Pancreas (tissue), 10 donors: ENCODE measurements around the gene TAPBP. TPM values are rescaled to one million over a fixed set of nuclear protein-coding genes. Genes with fewer than 3 reads are reported as not detected.

Experiments used
- ATAC-seq, 4 donors: fragments of 200-7000 bp; cut with Tn5 transposase; one replicate each; pipeline versions ENCODE4 v1.8.0 to v1.9.1; 2020; ENCODE audit warnings: mild to moderate bottlenecking in 4 of 4, moderate library complexity in 4 of 4
- DNase-seq, 6 donors: peaks; one replicate each; pipeline ENCODE4 v3.0.0-alpha.2; 2020
- FAIRE-seq: peaks from 2 replicates; lab custom pipeline; 2012; peaks lifted over from hg19 to GRCh38; lab: Jason Lieb, UNC
- H3K27ac ChIP-seq, 4 donors: fragments of 200-600 bp; sonication (generic); 1 replicate in 3 of 4; 2 replicates in 1 of 4; pipeline versions ENCODE4 v1.5.0 to v1.8.0; 2020
- H3K27me3 ChIP-seq, 4 donors: fragments of 200-600 bp; one replicate each; pipeline ENCODE4 v1.8.0; 2021
- H3K36me3 ChIP-seq, 3 donors: fragments of 200-600 bp; sonication (generic) in 1 of 3; one replicate each; pipeline versions ENCODE4 v1.5.0 to v1.8.0; 2020 to 2021
- H3K4me1 ChIP-seq, 3 donors: fragments of 200-600 bp; one replicate each; pipeline ENCODE4 v1.8.0; 2021
- H3K4me3 ChIP-seq, 4 donors: fragments of 200-600 bp; sonication (generic) in 2 of 4; one replicate each; pipeline versions ENCODE4 v1.5.0 to v1.8.0; 2020 to 2021
- H3K9me3 ChIP-seq, 4 donors: fragments of 200-600 bp; one replicate each; pipeline ENCODE4 v1.8.0; 2021
- WGBS, 2 donors: extraction: QIAGEN DNeasy Blood & Tissue Kit; methylation state at CpG; one replicate each; pipeline ENCODE4 v1.1.7; 2013; 5-methylcytosine and 5-hydroxymethylcytosine counted together
- intact Hi-C, 3 donors: fragments of 100-400 bp; cut with DNase I; formaldehyde crosslinking; loops; one replicate each; pipeline versions ENCODE4 v1.11.1 to v1.14.2; 2022
- polyA plus RNA-seq, 2 donors: library from polyadenylated mRNA; stranded (reverse); fragments of 200-250 nt; gene quantifications; one replicate each; pipeline ENCODE4 v1.2.3, GENCODE V29; 2013
- total RNA-seq, 6 donors: library from RNA; stranded (reverse); fragmentation: NEBNext Ultra II Directional in 4 of 6; extraction: Animal tissue kit (Norgen Biotek cat#: 25700) in 4 of 6; gene quantifications; one replicate each; pipeline versions ENCODE4 v1.2.1 to v1.2.4, GENCODE V29; 2021 to 2023
- TF ChIP-seq, protein P1 (sequence below), 4 donors: fragments of 200-600 bp; sonication (generic) in 3 of 4; IDR thresholded peaks; one replicate each; pipeline versions ENCODE4 v1.5.0 to v1.8.0; 2021; ENCODE audit warnings: antibody characterized with exemption in 4 of 4
- donor health status: healthy with polysubstance abuse.
- donor health status: DM: no; HTN: no; CAD: no; lungs with moderate emphysema.
- donor health status: DM: no; HTN: no; CAD: no.
- donor health status: control.
- donor health status: control.
- donor health status: Bipolar disorder and iron deficiency.
- donor health status: DM: yes; HTN: yes; CAD: no.
- donor health status: DM: no; HTN: no; CAD: no.
- donor health status: DM: no; HTN: no; CAD: no.
- donor health status: DM: yes; HTN: yes; CAD: no.

Gene TAPBP
- total and polyA plus RNA-seq, 8 donors: 28.0 to 152 (median 41.2) TPM

GRCh38 chr6:33305052-33305451, 8.8 kb downstream of the TAPBP start:
- no peak for ATAC-seq
- H3K27ac ChIP-seq: no peak overlapping the region
- H3K4me1 ChIP-seq: peaks cover 0 to 9% (median 0%) of the 10 kb centered on the region in 3 donors
- H3K36me3 ChIP-seq: peaks cover 0 to 9% (median 0%) of the 10 kb centered on the region in 3 donors
- no peaks in the 10 kb centered on the region for H3K27me3 ChIP-seq
- no peaks in the 10 kb centered on the region for H3K9me3 ChIP-seq
- peak in 2 of 6 donors; percentile 39 to 64 for DNase-seq
- no peak overlapping the region for H3K4me3 ChIP-seq
- intact Hi-C loops: no loop called here
- WGBS, 2 donors: 56 to 61% methylated on average over 8 of the region's 8 CpGs
- FAIRE-seq: no peak
- TF ChIP-seq, protein P1, sequence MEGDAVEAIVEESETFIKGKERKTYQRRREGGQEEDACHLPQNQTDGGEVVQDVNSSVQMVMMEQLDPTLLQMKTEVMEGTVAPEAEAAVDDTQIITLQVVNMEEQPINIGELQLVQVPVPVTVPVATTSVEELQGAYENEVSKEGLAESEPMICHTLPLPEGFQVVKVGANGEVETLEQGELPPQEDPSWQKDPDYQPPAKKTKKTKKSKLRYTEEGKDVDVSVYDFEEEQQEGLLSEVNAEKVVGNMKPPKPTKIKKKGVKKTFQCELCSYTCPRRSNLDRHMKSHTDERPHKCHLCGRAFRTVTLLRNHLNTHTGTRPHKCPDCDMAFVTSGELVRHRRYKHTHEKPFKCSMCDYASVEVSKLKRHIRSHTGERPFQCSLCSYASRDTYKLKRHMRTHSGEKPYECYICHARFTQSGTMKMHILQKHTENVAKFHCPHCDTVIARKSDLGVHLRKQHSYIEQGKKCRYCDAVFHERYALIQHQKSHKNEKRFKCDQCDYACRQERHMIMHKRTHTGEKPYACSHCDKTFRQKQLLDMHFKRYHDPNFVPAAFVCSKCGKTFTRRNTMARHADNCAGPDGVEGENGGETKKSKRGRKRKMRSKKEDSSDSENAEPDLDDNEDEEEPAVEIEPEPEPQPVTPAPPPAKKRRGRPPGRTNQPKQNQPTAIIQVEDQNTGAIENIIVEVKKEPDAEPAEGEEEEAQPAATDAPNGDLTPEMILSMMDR (IDR thresholded peaks at IDR 0.05): no peak

DNA sequence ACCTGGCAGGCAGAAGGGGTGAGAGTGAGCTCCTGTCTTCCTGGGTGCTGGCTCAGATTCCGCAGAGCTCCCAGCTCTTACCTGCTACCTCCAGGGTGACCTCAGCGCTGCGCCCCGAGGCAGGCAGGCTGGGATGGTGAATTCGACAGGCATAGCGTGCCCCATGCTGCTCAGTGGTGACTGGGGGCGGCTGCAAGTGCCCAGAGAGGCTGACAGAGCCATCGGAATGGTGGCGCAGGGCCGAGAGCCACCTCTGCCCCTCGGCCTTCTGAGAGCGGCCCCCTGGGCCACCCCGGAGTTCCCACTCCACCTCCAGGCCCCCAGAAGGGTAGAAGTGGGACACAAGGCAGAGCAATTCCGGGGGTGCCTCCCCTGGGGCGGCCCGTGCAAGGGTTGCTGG, 9.7 kb downstream of the TAPBP start:
- FAIRE-seq (no peak), DNase-seq (peak in 1 of 6 donors; percentile 63), ATAC-seq (no peak)
- intact Hi-C loops: no loop called here
- Histone ChIP-seq H3K27me3 (no peaks in the 10 kb centered on the region), H3K36me3 (peaks cover 0 to 9% (median 0%) of the 10 kb centered on the region in 3 donors), H3K4me3 (no peak overlapping the region), H3K4me1 (peaks cover 0 to 11% (median 0%) of the 10 kb centered on the region in 3 donors), H3K27ac (no peak overlapping the region), H3K9me3 (no peaks in the 10 kb centered on the region)
- TF ChIP-seq, protein P1 (IDR thresholded peaks at IDR 0.05): no peak
- 85% methylated on average over 16 of the region's 16 CpGs for WGBS, 2 donors

GRCh38 chr6:33301877-33302276, 12.0 kb downstream of the TAPBP start:
- peaks cover 0 to 11% (median 5%) of the 10 kb centered on the region in 3 donors for H3K4me1 ChIP-seq
- DNase-seq: no peak
- H3K4me3 ChIP-seq: no peak overlapping the region
- TF ChIP-seq, protein P1 (IDR thresholded peaks at IDR 0.05): no peak
- no peak for FAIRE-seq
- WGBS, 2 donors: 85% methylated on average over 3 of the region's 3 CpGs
- intact Hi-C loops: no loop called here
- peaks cover 0 to 9% (median 0%) of the 10 kb centered on the region in 3 donors for H3K36me3 ChIP-seq
- H3K27ac ChIP-seq: no peak overlapping the region
- no peak for ATAC-seq
- H3K27me3 ChIP-seq: no peaks in the 10 kb centered on the region
- no peaks in the 10 kb centered on the region for H3K9me3 ChIP-seq

- WGBS, 2 donors: 0 to 1% methylated on average over 54 of the region's 54 CpGs
- peaks cover 0 to 8% (median 0%) of the 10 kb centered on the region in 3 donors for H3K36me3 ChIP-seq
- ATAC-seq: peak; percentile 80 to 86 (median 82)
- H3K27ac ChIP-seq: peak overlapping the region; percentile 89 to 94 (median 92)
- intact Hi-C loops: no loop called here
- FAIRE-seq: no peak
- H3K9me3 ChIP-seq: no peaks in the 10 kb centered on the region
- H3K4me3 ChIP-seq: peak overlapping the region; percentile 68 to 93 (median 88)
- TF ChIP-seq, protein P1 (IDR thresholded peaks at IDR 0.05): peak; percentile 23 to 72 (median 58)
- no peaks in the 10 kb centered on the region for H3K27me3 ChIP-seq
- peak; percentile 88 to 95 (median 90) for DNase-seq
- peaks cover 0 to 11% (median 5%) of the 10 kb centered on the region in 3 donors for H3K4me1 ChIP-seq
Measured at GRCh38 chr6:33299237-33299944, 14.5 kb downstream of the TAPBP start.
